Left renal cortex interstitium (tissue), 4 donors: ENCODE data around the gene RPTOR. TPM values are rescaled to one million over a fixed set of nuclear protein-coding genes. Genes with fewer than 3 reads are reported as not detected.
"Not testable (repeated sequence)": the region's sequence is repeated elsewhere in the genome, so short reads cannot be mapped to it uniquely, and the experiment has no call there.

Experiments
- DNase-seq, 4 donors: peaks; one replicate each; pipeline ENCODE4 v3.0.0-alpha.2; 2013; ENCODE audit warnings: low read depth in 4 of 4, low spot score in 2 of 4, missing footprints in 1 of 4
- polyA plus RNA-seq, 4 donors: library from polyadenylated mRNA; unstranded; fragments of 120-200 nt; gene quantifications; one replicate each; pipeline ENCODE4 v1.2.1, GENCODE V29; 2013; ENCODE audit not compliant: insufficient read length in 4 of 4

RPTOR gene
- polyA plus RNA-seq, 4 donors: 16.5 to 25.0 (median 19.7) TPM

- no peak for DNase-seq
These were observed 258.2 kb downstream of the RPTOR start for GRCh38 chr17:80802626-80803450.

GRCh38 chr17:80803451-80804428, 259.1 kb downstream of the RPTOR start:
- DNase-seq: no peak

GRCh38 chr17:80804466-80804865, 259.8 kb downstream of the RPTOR start:
- DNase-seq: no peak

GRCh38 chr17:80805032-80805751, 260.6 kb downstream of the RPTOR start:
- no peak for DNase-seq

- no peak for DNase-seq
These were observed 262.4 kb downstream of the RPTOR start for GRCh38 chr17:80807014-80807413.

- DNase-seq: no peak
These were observed 263.2 kb downstream of the RPTOR start for GRCh38 chr17:80807882-80808281.

- no peak for DNase-seq
These were observed 266.8 kb downstream of the RPTOR start for GRCh38 chr17:80811181-80812105.

- DNase-seq: no peak
These were observed 267.9 kb downstream of the RPTOR start for GRCh38 chr17:80812362-80813088.

- DNase-seq: no peak
These were observed 268.7 kb downstream of the RPTOR start for GRCh38 chr17:80813318-80813717.

GRCh38 chr17:80814491-80814890, 269.9 kb downstream of the RPTOR start:
- DNase-seq: no peak

- no peak for DNase-seq
These were observed 270.6 kb downstream of the RPTOR start for GRCh38 chr17:80815151-80815681.

- not testable (repeated sequence) for DNase-seq
These were observed 271.1 kb downstream of the RPTOR start for GRCh38 chr17:80815718-80816117.

GRCh38 chr17:80816241-80817103, 271.8 kb downstream of the RPTOR start:
- DNase-seq: no peak

GRCh38 chr17:80817321-80817845, 272.7 kb downstream of the RPTOR start:
- DNase-seq: no peak

- no peak for DNase-seq
These were observed 273.2 kb downstream of the RPTOR start for GRCh38 chr17:80817861-80818260.

- DNase-seq: no peak
These were observed 274.2 kb downstream of the RPTOR start for GRCh38 chr17:80818871-80819270.

GRCh38 chr17:80819422-80820164, 275.0 kb downstream of the RPTOR start:
- no peak for DNase-seq
